Inflammatory macrophage treated with lipopolysaccharide for 4 hours (primary cell): ENCODE results near the gene ECT2L.
A peak's percentile ranks its signal among the peaks of the same experiment; 100 is the strongest.

Experiments
- DNase-seq: peaks from one replicate; pipeline ENCODE4 v3.0.0-alpha.2; 2020

Gene ECT2L

GRCh38 chr6:138795809-138796603, at the start of gene ECT2L:
Gene ECT2L (plus strand): TSS chr6:138796087. CDS start chr6:138813275, 17,188 bp downstream.
- no peak for DNase-seq

- no peak for DNase-seq
These were observed 43.9 kb upstream of the ECT2L start for GRCh38 chr6:138752017-138752416.

GRCh38 chr6:138757136-138757535, 38.8 kb upstream of the ECT2L start:
- DNase-seq = no peak

GRCh38 chr6:138765896-138766655, 29.8 kb upstream of the ECT2L start:
- peak; percentile 59 for DNase-seq

GRCh38 chr6:138769102-138769676, 26.7 kb upstream of the ECT2L start:
- no peak for DNase-seq

GRCh38 chr6:138772596-138773176, 23.2 kb upstream of the ECT2L start:
- no peak for DNase-seq

GRCh38 chr6:138773177-138774091, 22.5 kb upstream of the ECT2L start, which contains the start of gene CCDC28A:
Gene CCDC28A (plus strand): TSS chr6:138773769. CDS start chr6:138776121, 2,352 bp downstream.
- peak; percentile 95 for DNase-seq

GRCh38 chr6:138774370-138774769, 21.5 kb upstream of the ECT2L start:
- DNase-seq = no peak

GRCh38 chr6:138776659-138777058, 19.2 kb upstream of the ECT2L start:
- no peak for DNase-seq

GRCh38 chr6:138778331-138778730, 17.6 kb upstream of the ECT2L start:
- DNase-seq = no peak

GRCh38 chr6:138782243-138782642, 13.6 kb upstream of the ECT2L start:
- no peak for DNase-seq

GRCh38 chr6:138785079-138785478, 10.8 kb upstream of the ECT2L start:
- no peak for DNase-seq

- no peak for DNase-seq
These were observed 9.9 kb upstream of the ECT2L start for GRCh38 chr6:138785980-138786379.

GRCh38 chr6:138787138-138787537, 8.7 kb upstream of the ECT2L start:
- no peak for DNase-seq

- no peak for DNase-seq
These were observed 884 bp downstream of the ECT2L start for GRCh38 chr6:138796771-138797170.

- DNase-seq = no peak
These were observed 2.0 kb downstream of the ECT2L start for GRCh38 chr6:138797806-138798446.

- DNase-seq = no peak
These were observed 4.7 kb downstream of the ECT2L start for GRCh38 chr6:138800377-138801150.

- DNase-seq = no peak
These were observed 7.4 kb downstream of the ECT2L start for GRCh38 chr6:138803331-138803730.

GRCh38 chr6:138803861-138804260, 8.0 kb downstream of the ECT2L start:
- no peak for DNase-seq

- DNase-seq = peak; percentile 41
These were observed 9.3 kb downstream of the ECT2L start for GRCh38 chr6:138805016-138805765.
